ENCODE measurements around the gene CRISP3.

Gene CRISP3

GRCh38 chr6:49698478-49698877 lies 45.7 kb downstream of the CRISP3 start:
- no peak for DNase-seq (ENCODE audit: low read depth)
- TF ChIP-seq CTCF (IDR thresholded peaks at IDR 0.05; ENCODE audit: low read length, missing control alignments) = no peak
- no peak overlapping the region for H3K4me3 ChIP-seq (replicated peaks; ENCODE audit: low read depth, low read length)

GRCh38 chr6:49693512-49693911 lies 50.7 kb downstream of the CRISP3 start:
- DNase-seq (ENCODE audit: low read depth) = no peak
- TF ChIP-seq CTCF (IDR thresholded peaks at IDR 0.05; ENCODE audit: low read length, missing control alignments) = no peak
- no peak overlapping the region for H3K4me3 ChIP-seq (replicated peaks; ENCODE audit: low read depth, low read length)

GRCh38 chr6:49692534-49692933 lies 51.7 kb downstream of the CRISP3 start:
- DNase-seq (ENCODE audit: low read depth) = no peak
- H3K4me3 ChIP-seq (replicated peaks; ENCODE audit: low read depth, low read length) = no peak overlapping the region
- TF ChIP-seq CTCF (IDR thresholded peaks at IDR 0.05; ENCODE audit: low read length, missing control alignments) = no peak
